GM21526 (cell line): Measurements from ENCODE around the gene PRKG2.

Source experiments
- ATAC-seq: cut with Tn5 transposase; IDR thresholded peaks from one replicate; pipeline ENCODE4 v1.9.1; 2021; ENCODE audit warnings: moderate library complexity; ENCODE audit not compliant: unreplicated experiment, low FRiP score

Gene PRKG2

GRCh38 chr4:81042578-81043365, 172.2 kb downstream of the PRKG2 start:
- ATAC-seq: no peak

GRCh38 chr4:81040012-81040659, 174.9 kb downstream of the PRKG2 start:
- no peak for ATAC-seq

DNA sequence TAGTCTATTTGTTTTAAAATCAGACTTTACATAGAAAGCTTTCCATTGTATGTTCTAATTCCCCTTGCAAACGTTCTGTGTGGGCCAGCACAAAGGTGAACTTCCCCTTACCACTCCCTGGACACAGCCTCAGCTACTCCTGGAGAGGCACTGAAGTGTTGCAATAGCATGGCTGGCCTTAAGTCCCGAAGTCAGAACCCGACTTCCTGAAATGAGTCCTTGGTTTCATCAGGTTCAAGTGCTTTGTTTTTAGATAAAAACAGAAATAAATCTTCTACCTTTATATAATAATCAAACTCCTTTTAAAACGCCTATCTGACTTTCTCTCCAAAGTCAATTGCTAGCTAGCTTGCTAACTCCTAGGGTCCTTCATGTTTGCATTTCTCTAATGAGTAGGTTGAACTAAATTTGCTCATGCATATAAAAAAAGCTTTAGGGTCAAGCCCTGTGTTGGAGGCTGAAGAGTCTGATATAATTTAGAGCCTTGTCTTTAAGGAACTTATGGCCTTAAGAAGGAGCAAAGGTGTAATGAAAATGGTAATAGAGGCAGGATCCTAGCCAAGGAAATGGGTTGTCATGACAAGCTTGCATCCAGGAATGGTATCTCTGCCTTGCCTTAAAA, 175.6 kb downstream of the PRKG2 start:
- ATAC-seq: no peak

DNA sequence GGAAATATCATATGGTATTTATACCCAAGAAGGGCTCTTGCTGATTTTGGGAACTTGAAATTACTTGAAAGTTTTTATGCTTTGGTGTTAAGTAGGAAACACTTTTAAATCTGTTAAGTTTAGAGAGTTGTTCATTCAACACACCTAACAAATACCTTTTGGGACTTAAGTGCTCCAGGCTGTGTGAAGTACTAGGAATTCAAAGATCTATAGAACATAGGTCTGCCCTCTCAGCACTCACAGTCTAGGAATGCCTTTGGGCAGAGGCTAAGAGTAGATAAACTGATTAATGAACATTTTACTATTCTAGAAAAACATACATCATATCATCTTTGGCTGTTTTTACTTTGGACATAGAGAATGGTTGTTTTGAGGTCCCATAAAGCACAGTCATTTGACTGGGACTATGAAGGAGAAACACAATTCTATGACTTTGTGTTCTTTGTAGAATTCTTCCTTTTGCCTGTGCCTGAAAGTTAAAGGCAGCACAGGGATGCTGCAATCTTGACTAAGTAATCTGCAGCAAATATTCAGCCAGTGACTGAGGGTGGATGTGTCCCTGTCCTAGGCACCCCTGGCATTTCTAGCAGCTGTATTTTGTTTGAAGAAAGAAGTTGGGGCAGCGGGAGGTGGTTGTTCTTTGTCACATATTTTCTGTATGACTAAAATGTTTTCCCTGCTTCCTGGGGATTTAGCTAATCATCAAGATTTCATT, 176.2 kb downstream of the PRKG2 start:
- no peak for ATAC-seq
